Left ventricle myocardium inferior (tissue), 1 donor: ENCODE results near the gene GLYATL1B. TPM values are rescaled to one million over a fixed set of nuclear protein-coding genes. Genes with fewer than 3 reads are reported as not detected.
A peak's percentile ranks its signal among the peaks of the same experiment; 100 is the strongest.
"Not testable (repeated sequence)": the region's sequence is repeated elsewhere in the genome, so short reads cannot be mapped to it uniquely, and the experiment has no call there.

Experiments
- DNase-seq: peaks from one replicate; pipeline ENCODE4 v3.0.0-alpha.2; 2020
- H3K27ac ChIP-seq: fragments of 200-600 bp; replicated peaks from 2 replicates; pipeline ENCODE4 v1.8.0; 2021
- H3K27me3 ChIP-seq: fragments of 200-600 bp; 2 replicates; pipeline ENCODE4 v1.8.0; 2021; ENCODE audit warnings: low read depth
- H3K36me3 ChIP-seq: fragments of 200-600 bp; 2 replicates; pipeline ENCODE4 v1.8.0; 2021
- H3K4me1 ChIP-seq: fragments of 200-600 bp; 2 replicates; pipeline ENCODE4 v1.8.0; 2021
- H3K4me3 ChIP-seq: fragments of 200-600 bp; 2 replicates; pipeline ENCODE4 v1.8.0; 2021; ENCODE audit warnings: mild to moderate bottlenecking, moderate library complexity
- H3K9me3 ChIP-seq: fragments of 200-600 bp; replicated peaks from 2 replicates; pipeline ENCODE4 v1.8.0; 2021
- CTCF ChIP-seq: fragments of 200-600 bp; IDR thresholded peaks from 2 replicates; pipeline ENCODE4 v1.8.0; 2021; ENCODE audit warnings: antibody characterized with exemption, mild to moderate bottlenecking, borderline replicate concordance
- intact Hi-C: fragments of 100-400 bp; cut with micrococcal nuclease; formaldehyde crosslinking; loops from one replicate; pipeline ENCODE4 v1.11.0; 2022
- total RNA-seq: library from RNA; stranded (reverse); fragmentation: NEBNext Ultra II Directional; extraction: Animal tissue kit (Norgen Biotek cat#: 25700); gene quantifications from one replicate; pipeline ENCODE4 v1.2.1, GENCODE V29; 2021
- donor health status: DM: no; HTN: yes; CAD: no; lungs with severe emphysema.

GLYATL1B gene
- total RNA-seq, 1 donor from 2014 or later: not detected

DNA sequence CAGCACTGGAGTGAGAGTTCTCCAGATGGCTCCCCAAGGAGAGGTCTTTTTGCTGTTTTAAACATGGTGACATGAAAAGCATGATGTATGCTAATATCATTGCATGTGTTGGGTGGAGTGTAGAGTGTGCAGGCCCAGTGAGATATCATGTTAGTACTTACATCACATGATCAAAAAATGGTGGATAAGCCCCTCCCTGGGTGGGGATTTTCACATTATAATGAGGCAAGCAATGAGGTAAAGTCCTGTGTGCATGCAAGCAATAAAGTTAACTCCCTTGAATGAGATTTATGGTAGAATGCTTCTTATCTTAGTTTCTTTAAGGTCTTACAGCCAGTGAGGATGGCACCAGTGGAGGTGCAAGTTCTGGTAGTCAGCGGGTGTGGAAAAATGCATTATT, 29.4 kb downstream of the GLYATL1B start:
- no peak for TF ChIP-seq CTCF
- H3K27ac ChIP-seq: no peak overlapping the region
- peaks cover 26% of the 10 kb centered on the region for H3K9me3 ChIP-seq
- H3K36me3 ChIP-seq: no peaks in the 10 kb centered on the region
- no peak overlapping the region for H3K4me3 ChIP-seq
- no peaks in the 10 kb centered on the region for H3K4me1 ChIP-seq
- intact Hi-C loops: loop anchor here (5.0 kb wide), 1 partner anchor 377 kb away; no protein-coding TSS in a partner anchor
- peaks cover 9% of the 10 kb centered on the region for H3K27me3 ChIP-seq
- DNase-seq: no peak

- peaks cover 26% of the 10 kb centered on the region for H3K9me3 ChIP-seq
- DNase-seq: no peak
- TF ChIP-seq CTCF: no peak
- intact Hi-C loops: loop anchor here (5.0 kb wide), 1 partner anchor 375 kb away; no protein-coding TSS in a partner anchor
- H3K36me3 ChIP-seq: no peaks in the 10 kb centered on the region
- H3K4me1 ChIP-seq: no peaks in the 10 kb centered on the region
- H3K27me3 ChIP-seq: peaks cover 9% of the 10 kb centered on the region
- H3K27ac ChIP-seq: no peak overlapping the region
- no peak overlapping the region for H3K4me3 ChIP-seq
Measured at GRCh38 chr11:59117774-59118173, 31.7 kb downstream of the GLYATL1B start.

- no peak overlapping the region for H3K27ac ChIP-seq
- DNase-seq: no peak
- no peaks in the 10 kb centered on the region for H3K4me1 ChIP-seq
- H3K36me3 ChIP-seq: no peaks in the 10 kb centered on the region
- H3K9me3 ChIP-seq: peaks cover 26% of the 10 kb centered on the region
- intact Hi-C loops: loop anchor here (5.0 kb wide), 1 partner anchor 372 kb away; no protein-coding TSS in a partner anchor
- no peaks in the 10 kb centered on the region for H3K27me3 ChIP-seq
- TF ChIP-seq CTCF: no peak
- H3K4me3 ChIP-seq: no peak overlapping the region
Measured at GRCh38 chr11:59119826-59120225, 33.7 kb downstream of the GLYATL1B start.

DNA sequence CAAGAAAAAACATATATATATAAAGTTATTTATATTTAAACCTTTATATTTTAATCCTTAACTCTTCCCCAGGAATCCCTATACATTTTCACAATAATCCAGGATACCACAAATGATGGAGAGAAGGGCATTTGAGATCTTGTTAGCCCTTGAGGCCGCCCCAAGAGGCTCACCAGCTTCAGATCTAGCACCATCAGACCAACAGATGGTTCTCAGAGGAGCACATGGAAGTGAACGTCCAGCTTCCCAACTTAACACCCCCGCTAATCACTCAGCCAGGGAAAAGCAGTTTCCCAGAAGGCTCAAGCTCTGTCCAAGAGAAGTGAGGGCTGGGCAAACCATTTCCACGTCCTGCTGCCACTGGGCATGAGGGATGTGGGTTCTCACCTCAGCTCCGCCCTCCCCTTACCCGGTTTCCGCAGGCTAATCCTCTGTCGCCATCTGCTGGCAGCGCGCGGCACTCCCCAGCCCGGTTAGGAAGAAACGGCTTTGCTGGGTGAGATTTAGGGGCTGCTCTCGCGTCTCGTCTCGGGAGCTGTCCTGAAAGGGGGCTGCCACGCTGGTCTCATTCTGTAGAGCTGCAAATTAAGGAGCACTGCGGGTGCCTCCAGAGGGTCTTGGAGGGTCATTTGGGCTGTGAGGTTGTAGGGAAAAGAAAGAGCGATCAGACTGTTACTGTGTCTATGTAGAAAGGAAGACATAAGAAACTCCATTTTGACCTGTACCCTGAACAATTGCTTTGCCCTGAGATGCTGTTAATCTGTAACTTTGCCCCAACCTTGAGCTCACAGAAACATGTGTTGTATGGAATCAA, 49.7 kb downstream of the GLYATL1B start:
- intact Hi-C loops: no loop called here
- Histone ChIP-seq H3K36me3 (peaks cover 43% of the 10 kb centered on the region), H3K4me3 (peak overlapping the region; percentile 9)

GRCh38 chr11:59136551-59136950, 50.4 kb downstream of the GLYATL1B start:
- intact Hi-C loops: not testable (repeated sequence)

More for the DNA sequence above, 49.7 kb downstream of the GLYATL1B start:
- Histone ChIP-seq H3K27ac (no peak overlapping the region), H3K9me3 (peaks cover 11% of the 10 kb centered on the region), H3K27me3 (no peaks in the 10 kb centered on the region), H3K4me1 (peaks cover 6% of the 10 kb centered on the region)
- DNase-seq: peak; percentile 81
- TF ChIP-seq CTCF: peak; percentile 98

GRCh38 chr11:59137190-59137589, 51.1 kb downstream of the GLYATL1B start:
- intact Hi-C loops: no loop called here
- H3K4me1 ChIP-seq: peaks cover 11% of the 10 kb centered on the region
- TF ChIP-seq CTCF: no peak
- H3K36me3 ChIP-seq: peaks cover 34% of the 10 kb centered on the region
- no peak for DNase-seq
- no peaks in the 10 kb centered on the region for H3K9me3 ChIP-seq
- no peak overlapping the region for H3K4me3 ChIP-seq
- H3K27ac ChIP-seq: no peak overlapping the region
- no peaks in the 10 kb centered on the region for H3K27me3 ChIP-seq

More at GRCh38 chr11:59136551-59136950, 50.4 kb downstream of the GLYATL1B start:
- DNase-seq, H3K27me3 ChIP-seq, H3K4me1 ChIP-seq, H3K9me3 ChIP-seq, H3K27ac ChIP-seq, H3K4me3 ChIP-seq: not testable (repeated sequence)
- H3K36me3 ChIP-seq: peaks cover 40% of the 10 kb centered on the region
